ENCODE results near the gene LITAF.

DNA sequence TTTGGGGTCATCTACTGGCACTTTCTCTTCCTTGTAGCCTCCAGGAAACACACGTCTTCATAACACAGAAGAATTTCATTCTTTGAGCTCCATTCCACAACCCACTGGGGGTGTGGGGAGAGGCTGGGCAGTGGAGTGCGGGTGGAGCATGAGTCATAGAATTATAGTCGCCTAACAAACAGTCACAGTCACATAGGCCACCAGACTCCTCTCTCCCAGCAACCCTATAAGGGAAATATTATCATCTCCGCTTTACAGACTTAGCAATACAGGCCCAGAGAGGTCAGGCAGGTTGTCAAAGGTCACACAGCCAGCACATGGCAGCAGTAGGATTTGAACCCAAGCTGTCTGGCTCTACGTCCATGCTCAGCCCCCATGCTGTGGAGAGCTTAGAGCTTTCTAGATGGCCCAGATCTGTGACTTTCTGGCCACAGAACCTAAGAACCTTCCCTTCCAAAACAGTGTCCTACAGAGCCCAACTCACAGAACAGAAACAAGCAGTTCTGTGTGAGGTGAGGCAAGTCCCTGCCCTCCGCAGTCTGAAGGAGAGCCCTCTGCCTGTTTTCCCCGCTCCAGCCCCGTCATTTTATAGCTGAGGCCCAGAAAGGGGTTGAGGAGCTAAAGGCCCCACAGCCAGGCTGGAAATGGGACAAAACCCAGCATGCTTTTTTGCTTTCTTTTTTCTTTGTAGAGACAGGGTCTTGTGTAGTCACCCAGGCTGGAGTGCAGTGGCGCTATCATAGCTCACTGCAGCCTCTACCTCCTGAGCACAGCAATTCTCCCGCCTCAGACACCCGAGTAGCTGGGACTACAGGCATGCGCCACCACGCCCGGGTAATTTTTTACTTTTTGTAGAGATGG, 10.7 kb upstream of the LITAF start:
- TF ChIP-seq, protein P1, sequence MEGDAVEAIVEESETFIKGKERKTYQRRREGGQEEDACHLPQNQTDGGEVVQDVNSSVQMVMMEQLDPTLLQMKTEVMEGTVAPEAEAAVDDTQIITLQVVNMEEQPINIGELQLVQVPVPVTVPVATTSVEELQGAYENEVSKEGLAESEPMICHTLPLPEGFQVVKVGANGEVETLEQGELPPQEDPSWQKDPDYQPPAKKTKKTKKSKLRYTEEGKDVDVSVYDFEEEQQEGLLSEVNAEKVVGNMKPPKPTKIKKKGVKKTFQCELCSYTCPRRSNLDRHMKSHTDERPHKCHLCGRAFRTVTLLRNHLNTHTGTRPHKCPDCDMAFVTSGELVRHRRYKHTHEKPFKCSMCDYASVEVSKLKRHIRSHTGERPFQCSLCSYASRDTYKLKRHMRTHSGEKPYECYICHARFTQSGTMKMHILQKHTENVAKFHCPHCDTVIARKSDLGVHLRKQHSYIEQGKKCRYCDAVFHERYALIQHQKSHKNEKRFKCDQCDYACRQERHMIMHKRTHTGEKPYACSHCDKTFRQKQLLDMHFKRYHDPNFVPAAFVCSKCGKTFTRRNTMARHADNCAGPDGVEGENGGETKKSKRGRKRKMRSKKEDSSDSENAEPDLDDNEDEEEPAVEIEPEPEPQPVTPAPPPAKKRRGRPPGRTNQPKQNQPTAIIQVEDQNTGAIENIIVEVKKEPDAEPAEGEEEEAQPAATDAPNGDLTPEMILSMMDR (IDR thresholded peaks at IDR 0.05), result no peak
- TF ChIP-seq POLR2A (IDR thresholded peaks at IDR 0.05), result no peak

All from testis (tissue), 2 donors.